SHP77 treated with DMSO at 0.1 percent for 48 hours (cell line): Measurements from ENCODE around the gene LEO1.

ENCODE experiments used
- DNase-seq: peaks from one replicate; lab custom pipeline; 2025; lab: John Stamatoyannopoulos, UW

Gene LEO1

DNA sequence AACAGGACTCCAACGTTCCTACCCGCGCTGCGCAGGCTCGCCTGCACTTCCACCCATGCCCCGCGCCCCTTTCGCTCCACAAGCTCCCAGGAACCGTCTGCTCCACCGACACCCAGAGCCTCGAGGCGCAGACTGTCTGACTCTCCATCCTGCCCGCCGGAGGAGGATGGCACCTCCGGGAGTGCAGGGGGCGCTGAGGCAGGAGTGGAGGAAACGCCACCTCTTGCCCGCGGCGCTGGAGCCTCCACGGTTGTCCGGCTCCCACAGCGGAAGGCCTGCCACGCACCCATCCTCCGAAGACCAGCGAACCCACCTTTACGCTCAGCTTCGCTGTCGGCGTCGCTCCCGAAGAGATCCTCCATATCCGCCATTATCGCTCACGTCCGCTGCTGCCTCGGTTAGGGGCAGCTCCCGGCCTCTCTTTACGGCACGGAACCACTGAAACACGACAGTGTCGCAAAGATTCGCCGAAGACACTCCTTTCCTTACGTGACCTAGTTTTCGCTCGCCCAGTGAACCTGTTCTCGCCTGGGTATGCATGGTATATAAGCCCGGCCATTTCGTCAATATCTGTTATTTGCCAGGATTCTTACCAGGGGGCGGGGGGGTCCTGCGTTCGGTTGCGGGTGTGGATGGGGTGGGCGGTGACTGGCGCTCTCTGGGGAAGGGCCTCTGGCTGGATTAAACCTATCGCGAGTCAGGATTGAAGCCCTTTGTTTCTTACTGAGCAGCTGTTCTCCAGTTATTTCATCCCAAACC lies at the start of gene LEO1:
TSS of gene LEO1 (minus strand) at position 404 of the 759 bp plus-strand sequence. CDS start at position 371, 33 bp downstream.
- peak; percentile 86 for DNase-seq

DNA sequence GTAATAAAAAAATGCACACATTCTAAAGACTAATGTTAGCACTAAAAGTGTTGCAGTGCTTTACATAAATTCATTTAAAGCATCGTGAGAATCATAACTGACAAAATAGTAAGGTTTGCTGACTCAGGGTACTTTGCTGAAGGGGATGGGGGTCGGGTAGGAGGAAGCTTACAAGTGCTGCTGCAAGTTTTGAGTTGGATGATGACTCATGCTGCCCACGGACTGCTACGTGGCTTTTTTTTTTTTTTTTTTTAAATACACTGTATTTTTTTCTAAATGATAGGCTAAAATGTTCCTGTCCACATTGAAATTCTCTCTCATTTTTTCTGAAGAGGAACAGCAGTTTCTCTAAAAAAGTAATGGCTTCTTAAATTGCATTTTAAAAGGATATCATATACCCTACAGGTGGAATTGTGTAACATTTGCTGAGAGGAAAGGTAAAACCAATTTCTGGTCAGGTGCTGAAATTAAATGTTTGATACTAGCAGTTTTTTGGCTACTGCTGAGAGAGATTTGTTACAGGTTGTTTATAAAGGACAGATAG lies 49.6 kb upstream of the LEO1 start:
- no peak for DNase-seq

DNA sequence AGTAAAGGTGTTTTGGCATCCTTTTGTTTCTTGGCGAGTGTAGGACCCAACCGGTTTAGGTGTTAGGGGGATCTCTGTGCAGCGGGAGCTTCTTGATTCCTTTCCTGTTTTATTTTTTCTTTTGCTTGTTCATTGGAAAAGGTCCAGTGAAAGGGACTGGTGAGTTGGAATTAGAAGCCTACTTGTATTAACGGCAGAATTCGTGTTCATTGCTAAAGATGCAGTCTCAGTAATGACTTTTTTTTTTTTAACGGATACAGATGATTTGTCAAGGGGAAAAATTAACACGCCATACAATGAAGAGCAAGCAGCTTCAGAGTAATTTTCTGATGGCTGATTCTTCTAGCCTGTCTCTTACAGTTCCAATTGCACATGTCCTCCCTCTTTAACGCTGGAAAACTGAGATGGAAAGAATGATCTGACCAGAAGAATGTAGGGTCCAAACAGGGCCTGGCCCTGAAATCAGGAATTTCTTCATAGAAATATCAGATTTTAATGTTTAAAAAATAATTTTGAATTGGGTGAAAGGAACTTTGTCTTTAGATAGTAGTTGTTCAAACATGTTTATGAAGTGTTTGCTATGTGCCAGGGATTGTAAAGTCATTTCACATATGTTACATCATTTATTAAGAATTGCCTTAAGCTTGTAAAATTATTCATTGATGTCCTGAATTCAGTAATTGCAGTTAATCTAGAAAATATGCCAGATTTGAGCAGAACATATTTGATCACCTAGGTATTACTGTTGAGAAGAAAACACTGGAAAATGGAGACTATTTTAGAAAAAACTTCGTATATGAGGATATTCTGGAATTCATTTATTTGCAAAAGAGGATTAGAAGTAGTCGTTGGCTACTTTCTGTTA lies 48.9 kb upstream of the LEO1 start:
- DNase-seq, result no peak

DNA sequence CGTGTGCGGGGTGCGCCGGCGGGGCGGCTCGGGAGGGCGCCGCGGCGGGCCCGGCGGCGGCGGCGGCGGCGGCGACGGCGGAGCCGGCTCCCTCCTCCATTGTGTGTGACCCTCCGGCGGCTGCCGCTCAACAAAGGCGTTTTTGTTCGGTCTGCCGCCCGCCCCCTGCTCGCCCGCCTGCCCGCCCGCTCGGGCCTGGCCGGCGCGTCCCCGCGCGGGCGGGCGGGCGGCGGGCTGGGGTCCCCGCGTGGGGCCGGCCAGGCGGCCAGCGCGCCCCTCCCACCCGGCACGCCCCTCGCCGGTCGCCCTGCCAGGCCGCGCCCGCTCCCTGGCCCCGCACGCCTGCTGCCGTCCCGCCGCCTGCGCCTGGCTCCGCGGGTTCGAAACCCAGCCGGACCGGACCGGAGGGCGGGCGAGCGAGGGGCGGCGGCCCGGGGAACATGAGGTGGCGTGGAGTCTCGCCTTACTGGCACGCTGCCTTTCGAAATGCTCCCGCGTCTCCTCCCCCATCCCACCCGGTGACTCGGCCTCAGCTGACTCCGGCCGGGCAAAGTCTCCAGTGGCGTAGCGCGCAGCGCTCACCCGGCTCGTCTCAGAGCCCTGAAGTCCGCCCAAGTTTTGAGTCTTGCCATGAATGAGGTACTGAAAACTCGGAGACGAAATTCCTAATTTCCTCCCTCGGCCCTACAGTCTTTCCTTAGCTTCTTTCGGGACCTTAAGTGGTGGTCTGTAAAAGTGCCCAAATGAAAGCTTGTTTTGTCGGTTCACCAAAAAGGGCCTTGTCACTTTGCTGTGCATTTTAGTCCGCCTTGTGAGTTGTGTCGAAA lies 48.0 kb upstream of the LEO1 start:
- peak; percentile 12 for DNase-seq

DNA sequence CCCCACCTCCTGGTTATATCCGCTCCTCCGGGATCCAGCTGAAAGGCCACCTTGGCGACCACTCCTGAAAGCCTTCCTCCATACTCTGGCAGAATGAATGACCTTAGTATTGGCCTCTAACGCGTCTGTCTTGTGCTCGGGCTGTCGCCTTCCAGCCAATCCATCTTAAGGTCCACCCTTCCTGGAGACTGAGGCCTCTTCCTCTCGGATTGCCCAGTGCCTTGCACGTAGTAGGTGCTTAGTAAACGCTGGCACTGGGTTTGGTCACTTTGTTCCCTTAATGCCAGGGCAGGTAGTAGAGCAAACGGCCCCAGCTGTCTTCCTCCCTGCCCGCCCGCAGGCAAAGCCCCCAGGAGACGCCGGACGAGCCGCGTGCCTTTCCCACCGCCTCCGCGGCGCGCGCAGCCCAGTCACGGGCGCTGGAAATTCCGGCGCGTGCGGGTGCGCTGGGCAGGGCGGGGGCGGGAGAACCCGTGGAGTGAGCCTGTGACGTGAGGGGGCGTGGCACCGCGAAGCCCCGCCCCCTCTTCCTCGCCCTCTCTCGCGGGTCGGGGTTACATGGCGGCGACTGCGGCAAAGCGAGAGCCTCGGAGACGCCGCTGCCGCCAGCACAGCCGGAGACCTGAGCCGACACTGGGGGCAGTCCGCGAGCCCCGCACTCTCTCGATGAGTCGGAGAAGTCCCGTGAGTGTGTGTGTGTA lies 47.3 kb upstream of the LEO1 start, which contains the start of gene MAPK6:
TSS of gene MAPK6 (plus strand) at position 527 of the 701 bp plus-strand sequence. CDS start 27,242 bp downstream, outside the sequence.
- DNase-seq, result peak; percentile 49

DNA sequence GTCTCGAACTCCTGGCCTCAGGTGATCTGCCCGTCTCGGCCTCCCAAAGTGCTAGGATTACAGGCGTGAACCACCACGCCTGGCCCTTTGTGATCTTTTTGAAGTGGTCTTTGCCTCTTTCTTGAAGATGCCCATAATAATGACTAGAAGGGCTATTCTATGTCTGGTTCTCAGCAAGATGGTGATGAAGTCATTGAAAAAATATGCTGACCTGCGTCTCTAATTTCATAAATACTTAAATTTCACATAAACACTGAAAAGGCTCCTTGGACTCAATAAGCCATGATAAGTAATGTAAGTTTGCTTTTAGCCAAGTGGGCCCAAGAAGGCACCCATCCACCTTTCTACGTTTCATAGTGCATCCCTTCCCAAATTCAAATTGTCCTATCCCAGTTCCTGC lies 46.7 kb upstream of the LEO1 start:
- DNase-seq, result no peak

DNA sequence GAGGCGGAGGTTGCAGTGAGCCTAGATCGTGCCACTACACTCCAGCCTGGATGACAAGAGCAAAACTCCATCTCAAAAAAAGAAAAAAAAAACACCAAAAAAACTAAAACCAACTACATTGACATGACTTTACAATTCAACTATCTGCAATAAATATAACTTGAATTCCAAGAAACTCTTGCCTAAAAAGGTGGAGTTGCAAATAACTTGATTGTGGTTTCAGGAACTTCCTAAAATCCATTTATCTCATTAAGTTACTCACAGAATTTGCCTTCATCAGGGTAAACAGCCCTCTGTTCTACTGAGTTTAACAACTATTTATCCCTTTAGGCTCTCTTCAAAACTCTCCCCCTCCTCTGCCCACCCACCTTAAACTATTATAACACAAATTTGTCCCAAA lies 44.7 kb upstream of the LEO1 start:
- no peak for DNase-seq

DNA sequence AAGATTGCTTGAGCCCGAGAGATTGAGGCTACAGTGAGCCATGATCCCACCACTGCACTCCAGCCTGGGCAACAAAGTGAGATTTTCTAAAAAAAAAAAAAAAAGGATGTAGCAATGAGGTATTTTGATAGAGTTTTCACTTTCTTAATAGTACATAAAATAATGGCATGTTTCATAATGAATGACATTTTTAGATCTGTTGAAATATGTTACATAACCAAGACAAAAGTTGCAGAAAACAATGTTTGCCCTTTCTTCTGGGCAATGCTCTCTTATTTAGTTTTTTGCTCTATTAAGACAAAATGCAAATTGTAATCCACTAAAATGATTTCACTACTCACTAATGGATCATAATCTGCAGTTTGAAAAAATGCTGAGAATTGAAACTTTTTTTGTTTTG lies 43.0 kb upstream of the LEO1 start:
- DNase-seq, result no peak

DNA sequence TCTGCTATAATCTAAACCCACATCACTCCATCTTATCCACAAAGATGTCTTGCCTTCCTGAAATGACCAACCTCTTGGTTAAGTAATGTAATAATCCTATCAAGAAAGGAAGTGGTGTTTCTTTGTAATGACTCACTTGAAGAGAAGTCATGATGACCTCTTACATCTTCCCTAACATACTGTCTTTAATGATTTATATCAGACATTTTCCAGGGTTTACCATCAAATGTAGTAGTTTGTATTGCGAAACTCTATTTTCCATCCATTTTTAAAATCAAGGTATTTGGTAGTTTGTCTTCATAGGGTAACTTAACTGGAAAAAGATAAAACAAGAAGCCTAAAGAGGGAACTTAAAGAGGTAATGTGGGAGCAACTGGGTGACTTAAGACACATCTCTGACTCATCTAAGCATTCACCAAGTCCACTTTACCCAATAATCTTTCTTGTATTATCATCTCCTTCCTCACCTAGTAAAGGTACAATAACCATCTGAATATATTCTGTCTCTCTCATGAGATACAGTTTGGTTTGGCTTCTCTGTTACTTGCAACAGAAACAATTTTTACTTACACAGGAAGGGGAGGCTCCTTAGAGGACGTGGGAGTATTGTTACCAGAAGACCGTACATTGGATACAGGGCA lies 41.7 kb upstream of the LEO1 start:
- no peak for DNase-seq

DNA sequence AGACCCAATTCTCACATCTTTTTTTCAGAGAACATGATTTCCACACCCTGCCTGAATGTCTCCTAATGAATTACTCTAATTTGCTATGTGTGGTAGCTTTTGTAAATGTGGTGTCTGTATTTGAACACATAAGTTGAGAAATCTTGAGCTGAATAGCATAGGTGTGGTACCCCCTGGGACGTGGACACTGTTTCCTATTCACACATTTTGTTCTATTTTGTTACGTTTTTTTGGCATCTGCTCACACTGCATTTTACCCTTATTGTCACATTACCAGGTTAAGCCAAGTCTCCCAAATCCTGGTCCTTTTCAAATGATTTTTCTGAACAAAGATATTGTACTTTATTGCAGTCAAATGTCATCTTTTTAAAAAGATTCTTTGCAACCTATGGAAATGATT lies 40.6 kb upstream of the LEO1 start:
- no peak for DNase-seq

DNA sequence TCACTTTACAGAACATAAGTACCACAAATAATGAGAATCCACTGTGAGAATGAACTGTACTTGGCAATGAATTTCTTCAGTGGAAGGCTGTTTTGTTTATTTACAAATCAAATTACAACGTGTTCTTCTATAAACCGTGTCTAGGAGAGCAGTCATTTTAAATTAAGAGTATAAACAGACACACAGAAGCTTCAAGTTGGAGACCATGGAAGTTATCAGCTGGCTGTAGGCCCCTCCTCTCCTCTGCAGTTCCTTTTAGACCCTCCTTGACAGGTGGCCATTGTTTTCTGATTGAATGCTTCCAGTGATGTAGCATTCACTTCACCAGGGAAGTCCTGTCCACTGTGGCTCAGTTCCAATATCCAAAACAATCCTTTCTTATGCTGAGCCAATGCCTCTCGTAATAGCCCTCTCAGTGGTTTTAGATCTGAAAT lies 40.1 kb upstream of the LEO1 start:
- DNase-seq, result peak; percentile 34

DNA sequence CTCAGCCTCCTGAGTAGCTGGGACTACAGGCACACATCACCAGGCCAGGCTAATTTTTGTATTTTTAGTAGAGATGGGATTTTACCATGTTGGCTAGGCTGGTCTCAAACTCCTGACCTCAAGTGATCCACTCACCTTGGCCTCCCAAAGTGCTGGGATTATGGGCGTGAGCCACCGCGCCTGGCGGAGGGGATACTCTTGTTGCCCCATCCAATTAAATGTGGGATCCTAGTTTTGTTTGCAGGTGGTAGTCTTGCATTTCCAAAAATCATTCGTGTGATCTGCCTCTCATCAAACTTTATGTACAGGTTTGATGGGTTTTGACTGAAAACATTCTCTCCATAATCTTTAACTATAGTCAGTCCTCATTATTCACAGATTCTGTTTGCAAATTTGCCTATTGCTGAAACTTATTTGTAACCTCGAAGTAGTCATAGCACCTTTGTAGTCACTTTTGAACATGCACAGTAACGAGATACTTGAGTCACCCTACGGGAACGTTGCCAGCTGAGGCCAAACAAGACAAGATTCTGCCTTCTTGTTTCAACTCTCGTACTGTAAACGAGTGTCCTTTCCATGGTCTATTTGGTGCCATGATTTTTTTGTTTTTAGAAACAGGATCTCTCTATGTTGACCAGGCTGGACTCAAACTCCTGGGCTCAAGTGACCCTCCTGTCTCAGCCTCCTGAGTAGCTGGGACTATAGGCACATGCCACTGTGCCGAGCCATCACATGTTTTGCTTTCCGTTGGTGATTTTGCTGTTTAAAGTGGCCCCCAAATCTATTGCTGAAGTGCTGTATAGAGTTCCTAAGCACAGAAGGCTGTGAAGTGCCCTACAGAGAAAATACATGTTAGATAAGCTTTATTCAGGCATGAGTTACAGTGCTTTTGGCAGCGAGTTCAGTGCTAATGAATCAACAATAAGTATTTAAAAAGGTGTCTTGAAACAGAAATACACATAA lies 39.3 kb upstream of the LEO1 start:
- no peak for DNase-seq

DNA sequence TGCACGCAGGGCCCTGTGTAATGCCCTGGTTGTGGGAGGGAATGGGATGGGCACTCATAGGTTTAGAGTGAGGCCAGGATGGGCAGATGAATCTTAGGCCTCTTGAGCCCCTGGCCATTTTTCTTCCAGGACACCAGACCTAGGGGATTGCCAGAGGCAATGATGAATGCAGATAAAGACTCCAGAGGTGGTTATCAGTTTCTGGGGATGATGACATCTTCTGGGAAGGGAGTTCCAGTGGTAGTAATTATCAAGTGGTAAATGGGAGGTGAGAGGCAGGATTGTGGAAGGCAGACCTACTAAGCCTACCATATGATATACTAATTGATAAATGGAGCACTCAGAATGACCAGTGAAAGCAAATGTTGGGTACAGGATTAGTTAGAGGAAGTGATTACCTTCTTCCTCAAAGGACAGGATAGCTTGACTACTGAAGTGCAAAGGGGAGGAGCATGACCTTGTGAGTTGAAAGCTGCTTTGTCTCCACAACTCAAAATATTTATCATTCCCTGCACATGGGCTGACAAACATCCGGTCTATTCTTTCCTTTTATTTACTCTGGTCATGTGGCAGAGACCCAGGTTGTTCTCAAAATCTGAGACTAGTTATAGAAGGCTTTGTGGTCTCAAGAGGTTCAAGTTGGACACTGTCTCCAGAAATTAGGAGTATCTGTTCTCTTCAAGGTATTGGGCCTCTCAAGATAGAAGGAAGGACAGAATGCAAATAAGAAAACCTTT lies 37.3 kb upstream of the LEO1 start:
- DNase-seq, result peak; percentile 23

DNA sequence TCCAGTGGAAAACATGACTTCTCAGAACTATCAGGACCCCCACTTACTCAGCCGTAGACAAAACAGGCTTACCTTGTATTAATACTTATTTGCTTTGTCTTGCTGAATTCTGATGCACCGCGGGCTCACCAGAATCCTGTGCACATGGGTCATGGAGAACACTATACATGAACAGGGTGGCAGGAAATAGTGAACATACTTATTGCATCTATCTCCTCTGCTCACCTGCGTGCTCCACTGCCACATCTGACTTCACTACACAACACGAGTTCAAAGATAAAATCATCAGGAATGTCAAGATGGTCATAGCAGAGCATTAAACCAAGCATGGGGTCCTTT lies 36.8 kb upstream of the LEO1 start:
- DNase-seq, result no peak

DNA sequence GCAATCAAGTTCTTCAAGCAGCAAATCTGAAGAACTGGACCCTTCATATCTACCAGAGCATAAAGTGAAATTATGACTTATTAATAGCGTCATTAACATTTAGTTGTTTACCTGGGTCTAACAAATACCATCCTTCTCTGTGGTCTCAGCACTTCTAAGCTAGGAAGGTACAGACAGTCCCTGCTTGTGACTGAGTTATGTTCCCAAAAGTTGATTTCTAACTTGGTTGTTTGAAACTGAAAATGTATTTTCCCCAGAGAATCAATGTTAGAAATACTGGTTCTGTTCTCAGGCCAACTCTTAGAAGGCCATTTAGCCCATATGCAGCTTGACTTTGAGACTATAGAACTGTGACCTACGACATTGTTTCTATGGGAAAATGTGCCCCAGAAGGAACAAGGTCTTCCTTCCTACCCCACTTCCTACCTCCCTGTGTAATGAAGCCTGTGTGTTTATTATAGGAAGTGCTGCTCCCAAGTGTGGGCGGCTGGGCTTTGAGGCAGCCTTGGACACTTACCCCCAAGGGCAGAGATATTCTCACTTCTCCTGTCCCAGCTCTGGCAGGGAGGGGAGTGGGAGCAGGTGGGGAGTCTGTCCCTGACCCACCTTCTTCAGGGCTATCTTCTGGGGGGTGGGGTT lies 35.2 kb upstream of the LEO1 start:
- no peak for DNase-seq

DNA sequence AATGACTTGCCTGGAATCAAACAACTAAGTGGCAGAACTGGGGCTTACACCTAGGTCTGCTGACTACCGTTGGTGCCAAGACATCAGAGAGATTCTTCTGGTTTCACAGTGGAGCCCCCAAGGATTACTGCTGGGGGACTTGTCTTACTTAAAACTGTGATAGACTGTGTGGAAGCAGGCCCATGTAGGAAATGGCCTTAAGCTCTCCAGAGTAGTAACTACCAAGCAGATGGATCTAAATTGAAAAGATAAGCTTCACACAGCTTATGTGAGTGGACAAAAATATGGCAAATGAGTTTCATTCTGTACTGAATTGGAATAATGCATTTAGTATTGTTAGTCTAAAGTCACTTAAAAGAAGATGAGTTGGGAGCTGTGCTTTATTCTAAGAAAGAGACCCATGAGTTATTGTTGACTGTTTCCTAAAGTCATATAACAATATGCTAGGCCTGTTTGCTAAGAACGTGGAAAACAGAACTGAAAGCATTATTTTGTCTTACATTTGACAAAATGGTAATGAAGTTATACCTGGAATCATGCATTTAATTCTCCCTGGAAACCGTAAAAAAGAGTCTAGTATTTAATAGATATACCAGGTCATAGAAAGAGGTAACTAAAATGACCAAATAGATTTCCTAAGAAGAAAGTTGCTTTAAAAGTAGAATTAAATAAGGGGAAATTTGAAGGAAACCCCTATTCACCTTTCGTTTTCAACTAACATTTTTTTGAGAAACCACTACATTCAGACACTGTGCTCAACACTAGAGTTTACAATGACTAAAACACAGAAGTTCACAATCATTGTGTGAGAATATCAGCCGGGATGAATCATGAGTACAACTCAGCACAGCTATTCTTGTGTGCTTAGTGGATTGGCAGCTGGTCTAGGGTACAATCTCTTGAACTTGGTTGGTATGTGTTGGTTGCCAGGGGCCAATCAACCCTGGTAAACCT lies 34.4 kb upstream of the LEO1 start:
- DNase-seq, result no peak

DNA sequence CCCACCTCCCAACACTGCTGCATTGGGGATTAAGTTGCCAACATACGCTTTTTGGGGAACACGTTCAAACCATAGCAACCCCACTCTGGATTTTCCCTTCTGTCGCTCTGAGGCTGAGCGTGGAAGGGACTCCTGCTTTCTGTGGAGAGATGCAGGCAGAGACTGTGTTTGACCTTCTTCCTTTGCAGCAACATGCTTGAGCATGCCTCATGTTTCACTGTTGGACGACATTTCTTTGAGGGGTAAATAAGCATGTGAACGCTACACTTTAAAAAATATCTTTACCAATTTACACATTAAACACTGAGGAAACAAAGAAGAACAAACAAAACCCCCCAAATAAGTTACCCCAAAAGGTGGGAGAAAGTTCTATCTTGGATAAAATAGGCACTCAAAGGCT lies 33.2 kb upstream of the LEO1 start:
- no peak for DNase-seq
